HG03159 (cell line): ENCODE data around the gene C16orf89.
"Not testable (repeated sequence)": the region's sequence is repeated elsewhere in the genome, so short reads cannot be mapped to it uniquely, and the experiment has no call there.

Experiments used
- ATAC-seq: cut with Tn5 transposase; IDR thresholded peaks from one replicate; pipeline ENCODE4 v1.9.1; 2021; ENCODE audit warnings: mild to moderate bottlenecking, moderate library complexity; ENCODE audit not compliant: unreplicated experiment

The C16orf89 gene

GRCh38 chr16:5062790-5063765 lies 2.7 kb downstream of the C16orf89 start:
- no peak for ATAC-seq

- ATAC-seq, result no peak
Observed at GRCh38 chr16:5062051-5062450, 3.7 kb downstream of the C16orf89 start.

- ATAC-seq, result no peak
Observed at GRCh38 chr16:5060073-5060641, 5.6 kb downstream of the C16orf89 start.

- no peak for ATAC-seq
Observed at GRCh38 chr16:5059386-5060072, 6.2 kb downstream of the C16orf89 start.

- ATAC-seq, result no peak
Observed at GRCh38 chr16:5058476-5058875, 7.3 kb downstream of the C16orf89 start.

GRCh38 chr16:5056352-5056751 lies 9.4 kb downstream of the C16orf89 start:
- ATAC-seq, result no peak

GRCh38 chr16:5054876-5055865 lies 10.6 kb downstream of the C16orf89 start:
- no peak for ATAC-seq

- ATAC-seq, result no peak
Observed at GRCh38 chr16:5046914-5047313, 18.8 kb downstream of the C16orf89 start.

- ATAC-seq, result no peak
Observed at GRCh38 chr16:5045499-5046115, 20.1 kb downstream of the C16orf89 start.

- not testable (repeated sequence) for ATAC-seq
Observed at GRCh38 chr16:5044581-5044980, 21.2 kb downstream of the C16orf89 start.

GRCh38 chr16:5044011-5044540 lies 21.7 kb downstream of the C16orf89 start:
- ATAC-seq, result no peak

- no peak for ATAC-seq
Observed at GRCh38 chr16:5042574-5043171, 23.1 kb downstream of the C16orf89 start.

- no peak for ATAC-seq
Observed at GRCh38 chr16:5041600-5042133, 24.1 kb downstream of the C16orf89 start.

GRCh38 chr16:5040451-5040850 lies 25.3 kb downstream of the C16orf89 start:
- no peak for ATAC-seq

- ATAC-seq, result no peak
Observed at GRCh38 chr16:5036228-5037156, 29.3 kb downstream of the C16orf89 start.

GRCh38 chr16:5035909-5036227 lies 29.9 kb downstream of the C16orf89 start:
- no peak for ATAC-seq

- ATAC-seq, result no peak
Observed at GRCh38 chr16:5034167-5034523, 31.6 kb downstream of the C16orf89 start.
